A673 (cell line): ENCODE results near the gene ROCK1. TPM values are rescaled to one million over a fixed set of nuclear protein-coding genes. Genes with fewer than 3 reads are reported as not detected.

Experiments used
- BruUV-seq: library from RNA; stranded (reverse); fragments of 400-500 nt; replicated peaks from 2 replicates; lab custom pipeline; 2021; lab: Mats Ljungman, UMichigan
- CTCF ChIA-PET: fragments of 300-600 bp; sonication (Branson Sonifier 250); formaldehyde crosslinking; loops from one replicate; lab custom pipeline; 2022; ENCODE audit warnings: antibody characterized with exemption; lab: Charles Lee
- POLR2A ChIA-PET: fragments of 300-600 bp; sonication (Branson Sonifier 250); formaldehyde crosslinking; loops from one replicate; lab custom pipeline; 2022; ENCODE audit warnings: antibody characterized with exemption; ENCODE audit not compliant: low non-redundant PET; lab: Charles Lee
- DNase-seq: peaks from one replicate; pipeline ENCODE4 v3.0.0-alpha.2; 2015; ENCODE audit warnings: low spot score
- H3K27ac ChIP-seq: fragments of 200-600 bp; sonication (generic); 2 replicates; pipeline ENCODE4 v1.5.1; 2016; ENCODE audit warnings: mixed run types, low read depth, mild to moderate bottlenecking, mixed read lengths, antibody characterized with exemption, low read length; ENCODE audit not compliant: poor library complexity, severe bottlenecking
- H3K27me3 ChIP-seq: fragments of 200-600 bp; sonication (generic); replicated peaks from 2 replicates; pipeline ENCODE4 v1.6.1; 2017; ENCODE audit warnings: mixed run types, low read depth, mild to moderate bottlenecking, mixed read lengths, antibody characterized with exemption, low read length; ENCODE audit not compliant: insufficient read depth, poor library complexity
- H3K36me3 ChIP-seq: fragments of 200-600 bp; sonication (generic); 2 replicates; pipeline ENCODE4 v1.6.1; 2016; ENCODE audit warnings: mixed run types, mild to moderate bottlenecking, mixed read lengths, antibody characterized with exemption, low read length; ENCODE audit not compliant: insufficient read depth, poor library complexity, severe bottlenecking
- H3K4me1 ChIP-seq: fragments of 200-600 bp; sonication (generic); 2 replicates; pipeline ENCODE4 v1.6.1; 2017; ENCODE audit warnings: mixed run types, mild to moderate bottlenecking, mixed read lengths, antibody characterized with exemption, low read length; ENCODE audit not compliant: insufficient read depth, poor library complexity, severe bottlenecking
- H3K4me3 ChIP-seq: fragments of 200-600 bp; sonication (generic); 2 replicates; pipeline ENCODE4 v1.5.1; 2016; ENCODE audit warnings: low read depth, mixed run types, mild to moderate bottlenecking, mixed read lengths, low read length; ENCODE audit not compliant: poor library complexity, severe bottlenecking
- H3K9me3 ChIP-seq: fragments of 200-600 bp; sonication (generic); 2 replicates; pipeline ENCODE4 v1.6.1; 2016; ENCODE audit warnings: mixed run types, low read depth, mild to moderate bottlenecking, mixed read lengths, antibody characterized with exemption, low read length; ENCODE audit not compliant: poor library complexity, severe bottlenecking
- CTCF ChIP-seq: fragments of 300-800, 200-600 bp; sonication (generic); conservative IDR thresholded peaks from 2 replicates; pipeline ENCODE4 v1.5.1; 2017; ENCODE audit warnings: low read depth, mild to moderate bottlenecking, antibody characterized with exemption, low read length, moderate library complexity, mixed read lengths
- EZH2 ChIP-seq: fragments of 200-600 bp; sonication (generic); IDR thresholded peaks from 2 replicates; pipeline ENCODE4 v1.6.1; 2017; ENCODE audit warnings: borderline replicate concordance, low read depth, mild to moderate bottlenecking, mixed read lengths, antibody characterized with exemption, low read length; ENCODE audit not compliant: poor library complexity, severe bottlenecking
- intact Hi-C: fragments of 100-400 bp; cut with micrococcal nuclease; formaldehyde crosslinking; loops from one replicate; pipeline ENCODE4 v1.10.0; 2022; ENCODE audit not compliant: unreplicated experiment
- total RNA-seq: library from RNA; stranded (reverse); gene quantifications from 2 replicates; pipeline ENCODE4 v1.2.3, GENCODE V29; 2021

ROCK1 gene
- total RNA-seq, 1 experiment from 2014 or later, result 34.9 TPM

DNA sequence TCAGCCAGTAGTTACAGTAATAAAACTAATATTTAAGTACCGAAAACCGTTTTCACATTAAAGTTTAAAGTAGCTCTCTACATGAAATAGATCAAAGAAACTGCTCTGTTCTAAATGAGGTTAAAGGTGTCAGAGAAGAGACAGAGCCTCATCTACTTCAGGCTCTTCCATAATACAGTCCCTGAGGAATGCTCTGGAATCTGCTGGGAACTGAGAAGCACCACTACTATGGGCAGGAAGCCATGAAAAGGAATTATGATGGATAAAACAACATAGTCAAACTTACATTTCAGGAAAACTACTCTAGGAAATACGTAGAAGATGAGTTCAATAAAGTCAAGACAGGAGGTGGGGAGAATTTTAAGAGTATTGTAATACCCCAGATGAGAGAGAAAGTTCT lies 60.0 kb downstream of the ROCK1 start:
- Histone ChIP-seq H3K4me3 (no peak overlapping the region), H3K9me3 (no peaks in the 10 kb centered on the region), H3K27me3 (no peaks in the 10 kb centered on the region), H3K4me1 (peaks cover 2% of the 10 kb centered on the region), H3K27ac (no peak overlapping the region), H3K36me3 (no peaks in the 10 kb centered on the region)
- BruUV-seq, result no TSS peak
- ChIA-PET POLR2A (no interaction called here), CTCF (no interaction called here)
- no peak for DNase-seq
- intact Hi-C loops, result no loop called here
- TF ChIP-seq EZH2, result no peak
- TF ChIP-seq CTCF, result no peak

GRCh38 chr18:21049306-21049705 lies 62.3 kb downstream of the ROCK1 start:
- no peak overlapping the region for H3K27ac ChIP-seq
- CTCF ChIA-PET, result no interaction called here
- TF ChIP-seq EZH2 (no peak), CTCF (no peak)
- H3K27me3 ChIP-seq, result no peaks in the 10 kb centered on the region
- H3K36me3 ChIP-seq, result no peaks in the 10 kb centered on the region
- intact Hi-C loops, result no loop called here
- peaks cover 2% of the 10 kb centered on the region for H3K4me1 ChIP-seq
- no peak overlapping the region for H3K4me3 ChIP-seq
- POLR2A ChIA-PET, result no interaction called here
- no TSS peak for BruUV-seq
- no peak for DNase-seq
- H3K9me3 ChIP-seq, result no peaks in the 10 kb centered on the region

- BruUV-seq, result no TSS peak
- POLR2A ChIA-PET, result no interaction called here
- DNase-seq, result no peak
- CTCF ChIA-PET, result no interaction called here
- Histone ChIP-seq H3K27me3 (no peaks in the 10 kb centered on the region), H3K9me3 (no peaks in the 10 kb centered on the region), H3K27ac (no peak overlapping the region), H3K4me1 (peaks cover 2% of the 10 kb centered on the region), H3K4me3 (no peak overlapping the region), H3K36me3 (no peaks in the 10 kb centered on the region)
- TF ChIP-seq EZH2, result no peak
- TF ChIP-seq CTCF, result no peak
- intact Hi-C loops, result no loop called here
Measured at GRCh38 chr18:21047126-21047525, 64.5 kb downstream of the ROCK1 start.
